Hypothalamus (tissue), 51 donors: ENCODE results near the gene MGLL.
A peak's percentile ranks its signal among the peaks of the same experiment; 100 is the strongest.

Experiments used
- DNase-seq, 51 donors: peaks; one replicate each; lab custom pipeline; 2025; lab: John Stamatoyannopoulos, UW

MGLL gene

GRCh38 chr3:127731546-127732289 lies 90.6 kb downstream of the MGLL start:
- DNase-seq = no peak

DNA sequence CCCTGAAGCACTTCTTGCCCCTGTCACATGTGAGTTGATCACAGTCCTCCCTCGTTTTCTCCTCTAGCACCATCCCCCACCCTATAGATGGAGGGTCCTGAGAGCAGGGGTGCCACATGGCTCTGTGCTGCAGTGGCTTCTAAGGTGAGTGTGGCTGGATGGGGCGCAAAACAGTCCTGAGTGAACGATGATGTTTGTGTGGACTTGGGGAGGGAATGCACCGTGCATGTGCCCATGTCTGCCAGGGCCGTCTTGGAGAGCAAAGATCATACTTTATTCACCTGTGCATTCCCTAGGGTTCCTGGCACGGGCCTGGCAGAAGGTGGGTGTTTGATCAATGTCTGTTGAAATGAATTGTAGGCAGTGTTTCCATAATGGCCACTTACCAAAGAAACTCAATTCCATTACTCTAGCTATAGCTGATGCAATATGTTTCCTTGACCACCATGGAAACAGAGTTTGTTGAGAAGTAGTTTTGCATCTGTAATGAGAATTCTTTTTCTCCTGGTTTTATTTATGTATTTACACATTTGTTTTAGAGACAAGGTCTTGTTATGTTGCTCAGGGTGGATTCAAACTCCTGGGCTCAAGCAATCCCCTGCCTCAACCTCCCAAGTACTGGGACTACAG lies 91.5 kb downstream of the MGLL start:
- no peak for DNase-seq

DNA sequence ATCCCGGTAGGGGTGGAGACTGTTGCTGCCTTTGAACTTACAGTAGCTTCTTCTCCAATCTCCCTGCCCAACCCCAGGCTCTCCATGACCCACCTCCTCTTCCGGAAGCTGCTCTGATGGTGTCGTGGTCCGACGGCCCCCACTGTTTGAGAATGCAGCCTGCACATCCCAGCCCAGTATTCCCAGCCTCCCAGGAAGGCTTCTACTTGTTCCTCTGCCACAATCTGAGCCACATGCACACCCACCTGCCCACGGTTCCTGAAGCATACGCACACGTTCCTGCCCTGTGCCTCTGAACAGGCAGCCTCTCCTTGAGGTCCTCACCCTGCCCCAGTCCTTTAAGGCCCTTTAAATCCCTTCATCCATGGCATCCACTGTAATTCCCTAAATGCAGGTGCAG lies 92.1 kb downstream of the MGLL start:
- no peak for DNase-seq

GRCh38 chr3:127729556-127730056 lies 92.7 kb downstream of the MGLL start:
- DNase-seq = no peak

DNA sequence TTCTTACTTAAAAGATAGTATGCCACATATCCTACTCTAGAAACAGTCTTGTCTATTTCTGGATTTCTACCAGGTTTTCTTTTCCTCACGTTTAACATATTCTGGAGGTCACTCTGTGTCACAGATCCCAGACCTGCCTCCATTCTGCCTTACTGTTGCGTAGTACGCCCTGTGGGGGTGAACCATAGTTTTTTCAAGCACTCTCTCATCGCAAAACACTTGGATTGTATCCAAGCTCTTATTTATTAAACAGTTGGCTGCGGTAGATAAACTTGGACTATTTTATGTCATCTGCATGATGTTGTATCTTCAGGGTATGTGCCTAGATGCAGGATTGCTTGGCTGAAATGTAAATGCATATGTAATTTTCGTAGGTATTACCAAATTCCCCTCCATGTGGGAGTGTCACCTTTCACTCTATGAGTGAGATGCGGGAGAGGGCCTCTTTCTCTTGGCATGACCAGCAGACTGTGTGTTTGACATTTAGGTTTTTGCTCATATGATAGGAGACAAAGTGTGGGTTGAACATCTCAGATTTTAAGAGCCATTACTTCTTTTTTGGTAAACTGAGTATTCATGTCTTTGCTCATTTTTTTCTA lies 93.8 kb downstream of the MGLL start:
- DNase-seq = no peak

GRCh38 chr3:127726894-127727293 lies 95.4 kb downstream of the MGLL start:
- DNase-seq = no peak

DNA sequence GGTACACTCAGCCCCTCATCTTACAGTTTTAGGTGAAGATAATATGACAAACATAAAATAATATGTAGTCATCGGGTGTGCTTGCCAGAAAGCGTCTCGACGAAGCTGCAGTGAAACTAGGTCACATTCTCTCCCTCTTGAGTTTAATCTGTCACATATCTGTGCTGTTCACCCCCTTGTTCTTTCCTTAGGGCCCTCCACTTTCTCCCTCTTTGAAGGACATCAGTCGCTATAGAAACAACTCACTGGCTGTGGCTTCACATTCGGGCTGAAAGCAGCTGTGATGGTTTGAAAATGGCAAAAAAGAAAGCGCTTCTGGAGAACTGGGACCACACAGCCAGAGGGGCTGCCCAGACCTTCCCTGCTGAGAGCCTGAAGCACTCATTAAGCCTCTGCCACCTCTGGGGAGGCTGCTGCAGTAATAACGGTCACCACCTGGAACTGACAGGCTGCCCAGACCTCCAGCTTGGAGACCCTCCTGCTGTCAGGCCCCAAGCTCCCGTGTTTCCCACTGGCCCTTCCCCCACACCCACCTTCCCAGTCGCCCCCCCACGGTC lies 99.2 kb downstream of the MGLL start:
- DNase-seq = peak in 1 of 51 donors; percentile 31

GRCh38 chr3:127722091-127722784 lies 100.1 kb downstream of the MGLL start:
- peak in 2 of 51 donors; percentile 20 to 37 for DNase-seq

GRCh38 chr3:127720985-127721935 lies 101.1 kb downstream of the MGLL start:
- no peak for DNase-seq

DNA sequence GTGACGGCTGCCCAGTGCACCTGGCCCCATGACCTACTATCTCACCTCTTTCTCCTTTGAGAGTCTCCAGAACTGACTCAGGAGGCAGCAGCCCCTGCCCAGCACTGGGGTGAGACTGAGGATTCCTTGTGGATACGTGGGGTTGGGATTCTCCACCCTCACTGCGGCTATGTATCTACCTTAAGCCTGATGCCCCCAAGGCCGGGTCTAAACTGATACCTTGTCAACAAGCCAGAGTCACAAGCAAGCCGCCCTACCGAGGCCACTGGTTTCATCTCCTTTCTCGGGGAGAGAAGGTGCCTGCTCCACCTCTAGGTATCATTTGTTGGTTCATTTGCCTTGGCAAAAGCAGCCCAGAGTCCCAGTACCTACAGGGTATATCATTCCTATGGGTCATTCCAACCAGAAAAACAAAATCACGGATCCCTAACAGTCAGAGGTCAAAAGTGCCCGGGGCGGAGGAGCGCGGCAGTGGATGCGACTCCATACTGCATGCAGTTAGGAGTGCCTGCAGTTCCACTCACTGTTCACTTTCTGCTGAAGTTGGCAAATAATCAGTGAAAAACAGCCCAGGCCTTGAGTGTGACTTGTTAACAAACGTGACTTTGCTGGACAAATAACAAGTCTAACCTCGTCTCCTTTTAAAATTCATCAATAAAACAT lies 102.0 kb downstream of the MGLL start:
- no peak for DNase-seq

DNA sequence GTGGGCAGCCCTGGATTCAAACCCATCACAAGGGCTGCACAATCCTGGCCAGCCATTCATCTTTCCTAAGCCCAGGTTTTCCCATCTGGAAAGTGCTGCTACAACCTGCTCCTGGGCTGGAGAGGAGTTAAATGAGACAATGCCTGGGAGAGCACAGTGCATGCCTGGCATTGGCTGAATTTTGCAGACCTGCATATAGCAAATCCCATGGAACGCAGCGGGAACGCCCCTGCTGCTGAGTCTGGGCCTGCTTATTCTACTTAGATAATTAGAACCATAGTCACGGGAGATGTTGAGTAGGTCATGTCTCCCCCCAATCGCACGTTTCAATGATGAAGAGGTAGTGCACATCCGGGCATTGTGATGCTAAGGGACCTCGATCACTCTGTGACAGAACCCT lies 102.9 kb downstream of the MGLL start:
- DNase-seq = no peak

- DNase-seq = no peak
Measured at GRCh38 chr3:127718916-127719290, 103.4 kb downstream of the MGLL start.

- no peak for DNase-seq
Measured at GRCh38 chr3:127718245-127718915, 103.9 kb downstream of the MGLL start.

DNA sequence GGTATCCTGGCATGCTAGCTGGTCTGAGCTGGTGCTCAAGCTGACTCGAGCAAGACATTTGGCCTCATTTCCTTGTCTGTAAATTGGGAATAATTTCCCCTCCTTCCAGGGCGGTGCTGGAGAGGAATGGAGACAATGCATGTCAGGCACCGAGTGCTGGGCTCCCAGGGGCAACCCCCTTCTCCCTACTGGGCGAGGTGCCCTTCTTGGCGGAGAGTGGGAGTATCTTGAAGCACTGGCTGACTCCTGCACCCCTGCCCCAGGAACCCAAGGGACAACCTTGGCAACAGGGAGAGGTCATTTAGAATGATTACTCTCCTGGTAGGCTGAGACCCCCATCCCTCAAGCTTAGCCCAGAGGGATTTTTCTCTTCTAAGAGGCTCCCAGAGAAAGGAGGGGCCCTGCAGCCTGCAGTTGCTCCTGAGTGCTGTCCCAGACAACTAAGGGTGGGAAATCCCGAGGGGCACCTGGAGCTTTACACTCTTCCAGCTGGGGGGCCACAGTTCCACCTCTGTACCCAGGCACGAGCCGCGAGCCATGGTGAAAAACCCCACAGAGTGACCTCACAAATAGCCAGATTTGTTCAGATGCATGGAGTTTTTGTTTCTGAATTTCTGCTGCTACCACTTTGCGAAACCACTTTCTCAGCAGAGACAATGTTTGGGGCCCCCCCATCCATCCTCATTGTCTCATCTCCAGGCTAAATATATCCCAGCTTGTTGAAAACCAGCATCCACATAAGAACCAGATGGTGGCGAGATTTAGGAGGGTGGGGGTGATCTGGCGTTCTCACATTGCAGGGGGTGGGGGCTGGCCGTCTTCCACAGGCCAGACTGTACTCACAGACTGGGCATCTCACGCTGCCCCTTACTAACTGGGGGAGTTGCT lies 104.7 kb downstream of the MGLL start:
- DNase-seq = peak in 2 of 51 donors; percentile 14 to 35

DNA sequence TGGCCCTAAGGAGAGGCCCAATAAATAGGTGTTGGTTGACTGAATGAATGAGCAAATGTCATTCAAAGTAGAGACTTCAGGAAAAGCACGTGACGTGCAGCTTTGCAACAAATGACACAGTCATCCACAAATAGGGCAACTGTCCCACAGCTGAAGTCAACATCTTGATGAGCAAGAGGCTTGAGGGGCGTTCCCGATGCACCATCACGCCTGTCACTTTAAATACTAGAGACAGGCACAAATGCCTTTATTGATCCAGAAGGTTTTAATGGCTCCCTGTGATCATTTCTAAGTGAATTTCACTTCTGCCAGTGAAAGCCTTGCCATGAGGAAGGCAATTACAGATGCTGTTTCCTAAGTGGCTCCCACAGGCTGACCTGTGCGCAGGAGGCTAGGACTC lies 105.9 kb downstream of the MGLL start:
- DNase-seq = peak in 1 of 51 donors; percentile 26

DNA sequence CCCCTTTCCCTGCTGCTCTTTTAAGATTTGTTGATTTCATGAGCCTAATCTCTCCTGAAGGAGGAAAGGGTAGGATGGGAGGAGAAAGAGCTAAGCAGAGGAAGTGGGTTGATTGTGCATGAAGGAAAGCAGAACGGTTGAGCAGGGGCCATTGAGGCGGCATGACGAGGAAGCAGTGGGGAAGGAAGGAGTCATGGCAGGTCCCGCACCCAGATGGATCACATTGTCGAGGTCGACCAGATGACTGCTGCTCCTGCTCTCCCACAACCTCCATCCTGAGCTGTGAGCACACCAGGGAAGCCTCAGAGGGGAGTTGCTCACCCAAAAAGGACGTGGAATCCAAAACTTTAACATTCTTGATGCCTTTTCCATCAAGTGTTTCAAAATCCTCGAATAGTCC lies 106.8 kb downstream of the MGLL start:
- no peak for DNase-seq

DNA sequence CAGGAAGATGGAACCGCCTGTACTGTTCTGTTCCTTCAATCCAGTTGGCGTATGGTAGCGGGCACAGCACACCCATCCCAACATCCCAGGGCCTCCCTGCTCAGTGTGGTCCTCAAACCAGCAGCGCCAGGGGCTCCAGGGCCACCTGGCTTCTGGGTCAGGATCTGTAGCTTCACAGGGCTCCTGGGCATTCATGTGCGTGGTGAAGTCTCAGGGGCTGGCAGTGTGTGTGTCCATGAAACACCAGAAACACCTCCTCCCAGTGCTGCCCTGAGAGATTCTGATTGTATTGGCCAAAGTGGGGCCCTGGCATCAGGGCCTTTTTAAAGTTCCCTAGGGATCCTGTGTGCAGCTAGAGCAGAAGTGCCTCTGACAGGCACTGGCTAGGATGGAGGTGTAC lies 107.4 kb downstream of the MGLL start:
- DNase-seq = no peak

GRCh38 chr3:127714125-127714571 lies 108.2 kb downstream of the MGLL start:
- DNase-seq = no peak
